Ascending aorta (tissue), 2 donors: ENCODE results near the gene BTLA. TPM values are rescaled to one million over a fixed set of nuclear protein-coding genes. Genes with fewer than 3 reads are reported as not detected.
"Not testable (repeated sequence)": the region's sequence is repeated elsewhere in the genome, so short reads cannot be mapped to it uniquely, and the experiment has no call there.

ENCODE experiments used
- DNase-seq, 2 donors: peaks; one replicate each; pipeline ENCODE4 v3.0.0-alpha.2; 2019; ENCODE audit warnings: low spot score in 2 of 2
- H3K27ac ChIP-seq, 2 donors: fragments of 200-600 bp; sonication (generic); one replicate each; pipeline ENCODE4 v1.5.1; 2016 to 2017; ENCODE audit warnings: mild to moderate bottlenecking in 1 of 2
- H3K27me3 ChIP-seq: fragments of 200-600 bp; sonication (generic); one replicate; pipeline ENCODE4 v1.5.1; 2017
- H3K36me3 ChIP-seq, 2 donors: fragments of 200-600 bp; sonication (generic); one replicate each; pipeline ENCODE4 v1.5.1; 2016
- H3K4me1 ChIP-seq, 2 donors: fragments of 200-600 bp; sonication (generic); one replicate each; pipeline ENCODE4 v1.5.1; 2016 to 2017; ENCODE audit warnings: mild to moderate bottlenecking in 1 of 2
- H3K4me3 ChIP-seq, 2 donors: fragments of 200-600 bp; sonication (generic); one replicate each; pipeline ENCODE4 v1.5.1; 2016 to 2017; ENCODE audit warnings: mild to moderate bottlenecking in 1 of 2
- H3K9me3 ChIP-seq, 2 donors: fragments of 200-600 bp; sonication (generic); one replicate each; pipeline ENCODE4 v1.5.1; 2016
- CTCF ChIP-seq, 3 experiments: fragments of 200-600 bp in 2 of 3; fragments of 450-650 bp in 1 of 3; sonication (generic) in 2 of 3; IDR thresholded peaks; one replicate each; pipeline ENCODE4 v1.5.1; 2016 to 2019; ENCODE audit warnings: antibody characterized with exemption in 3 of 3, mild to moderate bottlenecking in 1 of 3, moderate library complexity in 1 of 3
- intact Hi-C: fragments of 100-400 bp; cut with DNase I; formaldehyde crosslinking; loops from one replicate; pipeline ENCODE4 v1.15.1; 2023
- total RNA-seq: library from RNA; depleted of rRNA; stranded (reverse); fragments of >200 nt; gene quantifications from one replicate; pipeline ENCODE4 v1.1.0, GENCODE V29; 2016

Gene BTLA
- total RNA-seq, 1 donor from 2014 or later = not detected

DNA sequence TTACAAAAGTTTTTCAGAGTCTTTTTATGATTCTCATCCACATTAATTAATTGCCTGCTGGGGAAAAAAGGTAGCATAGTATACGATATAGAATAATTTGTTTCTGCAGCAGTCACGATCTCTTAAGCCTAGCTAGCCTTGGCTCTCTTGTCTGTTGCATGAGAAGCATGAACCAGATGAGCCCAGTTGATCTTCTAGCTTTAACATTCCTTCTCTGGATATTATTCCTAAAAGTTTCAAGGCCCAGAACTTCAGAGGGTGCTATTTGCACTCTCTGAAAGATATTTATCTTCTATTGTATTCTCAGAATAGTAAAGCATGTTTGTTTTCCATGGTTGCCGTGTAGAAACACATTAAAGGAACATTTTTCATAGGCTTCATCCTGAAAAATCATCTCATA is 69.3 kb downstream of the BTLA start:
- H3K4me1 ChIP-seq = peaks cover 0 to 4% of the 10 kb centered on the region in 2 donors
- H3K9me3 ChIP-seq = no peaks in the 10 kb centered on the region
- H3K4me3 ChIP-seq = no peak overlapping the region
- H3K27ac ChIP-seq = no peak overlapping the region
- TF ChIP-seq CTCF (IDR thresholded peaks at IDR 0.05) = no peak
- H3K27me3 ChIP-seq = no peaks in the 10 kb centered on the region
- intact Hi-C loops = loop anchor here (5.0 kb wide), 1 partner anchor 87 kb away; no protein-coding TSS in a partner anchor
- no peaks in the 10 kb centered on the region for H3K36me3 ChIP-seq
- DNase-seq = no peak

- Histone ChIP-seq H3K27ac (no peak overlapping the region), H3K4me3 (no peak overlapping the region), H3K4me1 (peaks cover 0 to 6% of the 10 kb centered on the region in 2 donors), H3K27me3 (no peaks in the 10 kb centered on the region), H3K9me3 (no peaks in the 10 kb centered on the region), H3K36me3 (no peaks in the 10 kb centered on the region)
- intact Hi-C loops = loop anchor here (5.0 kb wide), 1 partner anchor 90 kb away; no protein-coding TSS in a partner anchor
- no peak for DNase-seq
- TF ChIP-seq CTCF (IDR thresholded peaks at IDR 0.05) = no peak
Observed at GRCh38 chr3:112427123-112427522, 72.1 kb downstream of the BTLA start.

- TF ChIP-seq CTCF (IDR thresholded peaks at IDR 0.05) = no peak
- H3K36me3 ChIP-seq = no peaks in the 10 kb centered on the region
- intact Hi-C loops = loop anchor here (5.0 kb wide), 1 partner anchor 91 kb away; no protein-coding TSS in a partner anchor
- peaks cover 0 to 6% of the 10 kb centered on the region in 2 donors for H3K4me1 ChIP-seq
- no peak overlapping the region for H3K4me3 ChIP-seq
- H3K9me3 ChIP-seq = no peaks in the 10 kb centered on the region
- no peak for DNase-seq
- no peaks in the 10 kb centered on the region for H3K27me3 ChIP-seq
- no peak overlapping the region for H3K27ac ChIP-seq
Observed at GRCh38 chr3:112425858-112426750, 73.2 kb downstream of the BTLA start.

DNA sequence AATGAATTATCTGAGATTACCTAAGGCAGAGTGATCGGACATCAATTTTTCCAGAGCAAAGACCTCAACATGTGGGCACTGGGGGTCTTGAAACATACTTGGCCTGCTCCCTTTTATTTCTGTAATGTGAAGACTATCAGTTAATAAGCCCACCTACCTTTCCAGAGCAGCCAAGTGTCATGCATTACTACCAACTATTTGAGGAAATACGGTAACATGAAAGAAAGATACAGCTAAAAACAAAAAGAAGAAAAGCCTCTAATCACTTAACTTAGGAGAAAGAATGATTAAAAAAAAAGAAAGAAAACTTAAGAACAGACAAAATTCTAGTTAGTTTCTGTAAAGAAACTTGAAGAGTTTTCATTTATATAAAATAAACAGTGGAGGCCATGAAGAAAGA is 73.9 kb downstream of the BTLA start:
- Histone ChIP-seq H3K4me3 (no peak overlapping the region), H3K27ac (peak overlapping the region; percentile 39 to 53), H3K27me3 (no peaks in the 10 kb centered on the region), H3K9me3 (no peaks in the 10 kb centered on the region), H3K4me1 (peaks cover 0 to 6% of the 10 kb centered on the region in 2 donors), H3K36me3 (no peaks in the 10 kb centered on the region)
- TF ChIP-seq CTCF (IDR thresholded peaks at IDR 0.05) = no peak
- DNase-seq = no peak
- intact Hi-C loops = loop anchor here (5.0 kb wide), 1 partner anchor 92 kb away; no protein-coding TSS in a partner anchor

- no peaks in the 10 kb centered on the region for H3K36me3 ChIP-seq
- intact Hi-C loops = no loop called here
- H3K9me3 ChIP-seq = no peaks in the 10 kb centered on the region
- H3K4me1 ChIP-seq = peaks cover 0 to 6% of the 10 kb centered on the region in 2 donors
- no peak for TF ChIP-seq CTCF (IDR thresholded peaks at IDR 0.05)
- no peak for DNase-seq
- no peaks in the 10 kb centered on the region for H3K27me3 ChIP-seq
- H3K27ac ChIP-seq = peak overlapping the region in 1 of 2 donors; percentile 53
- H3K4me3 ChIP-seq = no peak overlapping the region
Observed at GRCh38 chr3:112424394-112424793, 74.9 kb downstream of the BTLA start.

DNA sequence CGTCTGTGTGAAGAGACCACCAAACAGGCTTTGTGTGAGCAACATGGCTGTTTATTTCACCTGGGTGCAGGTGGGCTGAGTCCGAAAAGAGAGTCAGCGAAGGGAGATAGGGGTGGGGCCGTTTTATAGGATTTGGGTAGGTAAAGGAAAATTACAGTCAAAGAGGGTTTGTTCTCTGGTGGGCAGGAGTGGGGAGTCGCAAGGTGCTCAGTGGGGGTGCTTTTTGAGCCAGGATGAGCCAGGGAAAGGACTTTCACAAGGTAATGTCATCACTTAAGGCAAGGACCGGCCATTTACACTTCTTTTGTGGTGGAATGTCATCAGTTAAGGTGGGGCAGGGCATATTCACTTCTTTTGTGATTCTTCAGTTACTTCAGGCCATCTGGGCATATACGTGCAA is 76.4 kb downstream of the BTLA start:
- H3K4me3 ChIP-seq, H3K36me3 ChIP-seq, DNase-seq, H3K9me3 ChIP-seq, H3K4me1 ChIP-seq, intact Hi-C loops, H3K27me3 ChIP-seq, H3K27ac ChIP-seq: not testable (repeated sequence)

GRCh38 chr3:112418526-112418925 is 80.7 kb downstream of the BTLA start:
- intact Hi-C loops = not testable (repeated sequence)

More at GRCh38 chr3:112418526-112418925, 80.7 kb downstream of the BTLA start:
- H3K36me3 ChIP-seq, H3K27ac ChIP-seq, H3K27me3 ChIP-seq, H3K4me1 ChIP-seq, H3K9me3 ChIP-seq, H3K4me3 ChIP-seq, DNase-seq: not testable (repeated sequence)
